HG03060 (cell line): ENCODE measurements around the gene GPR39.
"Not testable (repeated sequence)": the region's sequence is repeated elsewhere in the genome, so short reads cannot be mapped to it uniquely, and the experiment has no call there.

Experiments used
- ATAC-seq: cut with Tn5 transposase; IDR thresholded peaks from one replicate; pipeline ENCODE4 v1.9.1; 2021; ENCODE audit warnings: low read depth, moderate number of reproducible peaks; ENCODE audit not compliant: unreplicated experiment

GPR39 gene

GRCh38 chr2:132482821-132483220 lies 66.2 kb downstream of the GPR39 start:
- ATAC-seq = no peak

GRCh38 chr2:132484144-132484543 lies 67.5 kb downstream of the GPR39 start:
- no peak for ATAC-seq

GRCh38 chr2:132488491-132488890 lies 71.9 kb downstream of the GPR39 start:
- no peak for ATAC-seq

- no peak for ATAC-seq
These were observed 72.5 kb downstream of the GPR39 start for GRCh38 chr2:132489150-132489549.

GRCh38 chr2:132495881-132496280 lies 79.3 kb downstream of the GPR39 start:
- ATAC-seq = no peak

- ATAC-seq = no peak
These were observed 80.0 kb downstream of the GPR39 start for GRCh38 chr2:132496555-132496954.

GRCh38 chr2:132497591-132497990 lies 81.0 kb downstream of the GPR39 start:
- ATAC-seq = no peak

- no peak for ATAC-seq
These were observed 87.1 kb downstream of the GPR39 start for GRCh38 chr2:132503701-132504100.

- ATAC-seq = no peak
These were observed 98.4 kb downstream of the GPR39 start for GRCh38 chr2:132515010-132515409.

- ATAC-seq = no peak
These were observed 100.8 kb downstream of the GPR39 start for GRCh38 chr2:132517386-132517785.

- no peak for ATAC-seq
These were observed 101.7 kb downstream of the GPR39 start for GRCh38 chr2:132518302-132518701.

GRCh38 chr2:132519566-132519965 lies 103.0 kb downstream of the GPR39 start:
- ATAC-seq = no peak

GRCh38 chr2:132521341-132521740 lies 104.7 kb downstream of the GPR39 start:
- ATAC-seq = no peak

GRCh38 chr2:132522901-132523300 lies 106.3 kb downstream of the GPR39 start:
- ATAC-seq = no peak

GRCh38 chr2:132537061-132537460 lies 120.5 kb downstream of the GPR39 start:
- not testable (repeated sequence) for ATAC-seq

GRCh38 chr2:132538331-132538855 lies 121.8 kb downstream of the GPR39 start:
- no peak for ATAC-seq

- no peak for ATAC-seq
These were observed 123.6 kb downstream of the GPR39 start for GRCh38 chr2:132540166-132540565.

- ATAC-seq = no peak
These were observed 126.5 kb downstream of the GPR39 start for GRCh38 chr2:132542953-132543569.

- no peak for ATAC-seq
These were observed 127.5 kb downstream of the GPR39 start for GRCh38 chr2:132544006-132544630.

GRCh38 chr2:132547090-132547687 lies 130.6 kb downstream of the GPR39 start:
- no peak for ATAC-seq

GRCh38 chr2:132549935-132550670 lies 133.5 kb downstream of the GPR39 start:
- ATAC-seq = no peak
